ENCODE measurements around the gene ANXA2R.
"Not testable (repeated sequence)": the region's sequence is repeated elsewhere in the genome, so short reads cannot be mapped to it uniquely, and the experiment has no call there.

Gene ANXA2R

GRCh38 chr5:43033841-43034590, 6.1 kb downstream of the ANXA2R start:
- H3K4me1 ChIP-seq (ENCODE audit: control insufficient read depth in 1 of 2, insufficient read depth in 2 of 2, low read length in 2 of 2), result peaks cover 15 to 19% of the 10 kb centered on the region in 2 donors
- peak overlapping the region in 1 of 2 donors; percentile 18 for H3K4me3 ChIP-seq (ENCODE audit: low read depth in 1 of 2, low read length in 2 of 2)
- no peaks in the 10 kb centered on the region for H3K36me3 ChIP-seq (ENCODE audit: control insufficient read depth in 1 of 2, insufficient read depth in 2 of 2, low read length in 2 of 2)
- H3K27ac ChIP-seq (ENCODE audit: low read depth, low read length), result no peak overlapping the region
- no peak overlapping the region for H3K9ac ChIP-seq (ENCODE audit: low read depth in 1 of 2, low read length in 2 of 2)
- no peaks in the 10 kb centered on the region for H3K9me3 ChIP-seq (ENCODE audit: control insufficient read depth in 1 of 2, low read length in 2 of 2)
- peaks cover 18 to 33% of the 10 kb centered on the region in 2 donors for H3K27me3 ChIP-seq (ENCODE audit: control insufficient read depth in 1 of 2, insufficient read depth in 2 of 2, low read length in 2 of 2)

- no peaks in the 10 kb centered on the region for H3K4me1 ChIP-seq (ENCODE audit: control insufficient read depth in 1 of 2, insufficient read depth in 2 of 2, low read length in 2 of 2)
- H3K27me3 ChIP-seq (ENCODE audit: control insufficient read depth in 1 of 2, insufficient read depth in 2 of 2, low read length in 2 of 2), result peaks cover 0 to 9% of the 10 kb centered on the region in 2 donors
- no peak overlapping the region for H3K9ac ChIP-seq (ENCODE audit: low read depth in 1 of 2, low read length in 2 of 2)
- no peaks in the 10 kb centered on the region for H3K9me3 ChIP-seq (ENCODE audit: control insufficient read depth in 1 of 2, low read length in 2 of 2)
- H3K27ac ChIP-seq (ENCODE audit: low read depth, low read length), result no peak overlapping the region
- no peak overlapping the region for H3K4me3 ChIP-seq (ENCODE audit: low read depth in 1 of 2, low read length in 2 of 2)
- H3K36me3 ChIP-seq (ENCODE audit: control insufficient read depth in 1 of 2, insufficient read depth in 2 of 2, low read length in 2 of 2), result no peaks in the 10 kb centered on the region
Measured at GRCh38 chr5:43027054-43027785, 12.9 kb downstream of the ANXA2R start.

DNA sequence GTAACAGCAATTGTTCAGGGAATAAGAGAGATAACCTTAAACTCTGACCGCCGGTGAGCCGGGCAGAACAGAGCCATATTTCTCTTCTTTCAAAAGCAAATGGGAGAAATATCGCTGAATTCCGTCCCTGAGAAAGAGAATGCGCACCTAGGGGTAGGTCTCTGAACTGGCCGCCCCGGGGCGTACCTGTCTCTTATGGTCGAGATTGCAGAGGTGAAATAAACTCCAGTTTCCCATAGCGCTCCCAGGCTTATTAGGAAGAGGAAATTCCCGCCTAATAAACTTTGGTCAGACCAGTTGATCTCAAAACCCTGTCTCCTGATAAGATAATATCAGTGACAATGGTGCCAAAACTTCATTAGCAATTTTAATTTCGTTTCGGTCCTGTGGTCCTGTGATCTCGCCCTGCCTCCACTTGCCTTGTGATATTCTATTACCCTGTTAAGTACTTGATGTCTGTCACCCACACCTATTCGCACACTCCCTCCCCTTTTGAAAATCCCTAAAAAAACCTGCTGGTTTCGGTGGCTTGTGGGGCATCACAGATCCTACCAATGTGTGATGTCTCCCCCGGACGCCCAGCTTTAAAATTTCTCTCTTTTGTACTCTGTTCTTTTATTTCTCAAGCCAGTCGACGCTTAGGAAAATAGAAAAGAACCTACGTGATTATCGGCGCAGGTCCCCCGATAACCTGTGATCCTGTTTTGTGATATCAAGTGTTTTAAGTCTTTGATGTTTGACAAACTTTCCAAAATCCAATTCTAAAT, 14.8 kb downstream of the ANXA2R start:
- not testable (repeated sequence) for H3K36me3 ChIP-seq (ENCODE audit: control insufficient read depth in 1 of 2, insufficient read depth in 2 of 2, low read length in 2 of 2); H3K27ac ChIP-seq (ENCODE audit: low read depth, low read length); H3K4me3 ChIP-seq (ENCODE audit: low read depth in 1 of 2, low read length in 2 of 2); H3K9me3 ChIP-seq (ENCODE audit: control insufficient read depth in 1 of 2, low read length in 2 of 2); H3K9ac ChIP-seq (ENCODE audit: low read depth in 1 of 2, low read length in 2 of 2); H3K4me1 ChIP-seq (ENCODE audit: control insufficient read depth in 1 of 2, insufficient read depth in 2 of 2, low read length in 2 of 2)
- H3K27me3 ChIP-seq (ENCODE audit: control insufficient read depth in 1 of 2, insufficient read depth in 2 of 2, low read length in 2 of 2), result peaks cover 4 to 16% of the 10 kb centered on the region in 2 donors

DNA sequence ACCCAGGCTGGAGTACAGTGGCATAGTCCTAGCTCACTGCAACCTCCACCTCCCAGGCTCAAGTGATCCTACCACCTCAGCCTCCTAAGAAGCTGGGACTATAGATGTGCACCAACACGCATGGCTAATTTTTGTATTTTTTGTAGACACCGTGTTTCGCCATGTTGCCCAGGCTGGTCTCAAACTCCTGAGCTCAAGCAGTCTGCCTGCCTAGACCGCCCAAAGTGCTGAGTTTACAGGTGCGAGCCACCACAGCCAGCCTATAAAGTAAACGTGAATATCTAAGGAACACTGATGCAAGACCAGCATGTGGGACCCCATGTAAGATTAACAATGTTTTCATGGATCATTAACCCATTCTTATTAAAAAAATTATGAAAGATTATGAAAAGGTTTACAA, 15.9 kb downstream of the ANXA2R start:
- Histone ChIP-seq H3K4me3 (ENCODE audit: low read depth in 1 of 2, low read length in 2 of 2) (no peak overlapping the region), H3K36me3 (ENCODE audit: control insufficient read depth in 1 of 2, insufficient read depth in 2 of 2, low read length in 2 of 2) (no peaks in the 10 kb centered on the region), H3K27ac (ENCODE audit: low read depth, low read length) (no peak overlapping the region), H3K4me1 (ENCODE audit: control insufficient read depth in 1 of 2, insufficient read depth in 2 of 2, low read length in 2 of 2) (peaks cover 0 to 6% of the 10 kb centered on the region in 2 donors), H3K27me3 (ENCODE audit: control insufficient read depth in 1 of 2, insufficient read depth in 2 of 2, low read length in 2 of 2) (peaks cover 6 to 24% of the 10 kb centered on the region in 2 donors), H3K9ac (ENCODE audit: low read depth in 1 of 2, low read length in 2 of 2) (no peak overlapping the region), H3K9me3 (ENCODE audit: control insufficient read depth in 1 of 2, low read length in 2 of 2) (no peaks in the 10 kb centered on the region)

GRCh38 chr5:43021151-43021550, 19.0 kb downstream of the ANXA2R start:
- Histone ChIP-seq H3K4me3 (ENCODE audit: low read depth in 1 of 2, low read length in 2 of 2) (no peak overlapping the region), H3K27ac (ENCODE audit: low read depth, low read length) (no peak overlapping the region), H3K4me1 (ENCODE audit: control insufficient read depth in 1 of 2, insufficient read depth in 2 of 2, low read length in 2 of 2) (peaks cover 0 to 28% of the 10 kb centered on the region in 2 donors), H3K27me3 (ENCODE audit: control insufficient read depth in 1 of 2, insufficient read depth in 2 of 2, low read length in 2 of 2) (peaks cover 17 to 46% of the 10 kb centered on the region in 2 donors), H3K9me3 (ENCODE audit: control insufficient read depth in 1 of 2, low read length in 2 of 2) (no peaks in the 10 kb centered on the region), H3K9ac (ENCODE audit: low read depth in 1 of 2, low read length in 2 of 2) (no peak overlapping the region), H3K36me3 (ENCODE audit: control insufficient read depth in 1 of 2, insufficient read depth in 2 of 2, low read length in 2 of 2) (no peaks in the 10 kb centered on the region)

DNA sequence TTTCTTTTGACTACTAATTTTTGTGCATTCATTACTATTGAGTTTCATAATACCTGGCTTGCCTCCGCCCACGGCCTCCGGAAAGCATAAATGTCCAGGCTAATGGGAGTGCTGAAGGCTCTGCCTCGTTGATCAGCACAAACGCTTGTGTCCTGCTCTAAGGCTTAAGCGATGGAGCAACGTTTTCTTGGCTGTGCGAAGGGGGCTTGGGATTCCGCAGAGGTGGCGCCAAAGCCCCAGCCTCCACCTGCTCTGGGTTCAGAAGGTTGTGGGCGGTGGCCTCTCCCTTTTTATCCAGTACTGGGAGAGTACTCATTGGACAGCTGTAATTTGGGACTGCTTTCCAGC, 19.7 kb downstream of the ANXA2R start:
- H3K36me3 ChIP-seq (ENCODE audit: control insufficient read depth in 1 of 2, insufficient read depth in 2 of 2, low read length in 2 of 2), result no peaks in the 10 kb centered on the region
- H3K4me3 ChIP-seq (ENCODE audit: low read depth in 1 of 2, low read length in 2 of 2), result peak overlapping the region; percentile 77 to 83
- no peaks in the 10 kb centered on the region for H3K9me3 ChIP-seq (ENCODE audit: control insufficient read depth in 1 of 2, low read length in 2 of 2)
- peak overlapping the region; percentile 68 to 72 for H3K9ac ChIP-seq (ENCODE audit: low read depth in 1 of 2, low read length in 2 of 2)
- H3K4me1 ChIP-seq (ENCODE audit: control insufficient read depth in 1 of 2, insufficient read depth in 2 of 2, low read length in 2 of 2), result peaks cover 0 to 28% of the 10 kb centered on the region in 2 donors
- H3K27me3 ChIP-seq (ENCODE audit: control insufficient read depth in 1 of 2, insufficient read depth in 2 of 2, low read length in 2 of 2), result peaks cover 19 to 48% of the 10 kb centered on the region in 2 donors
- no peak overlapping the region for H3K27ac ChIP-seq (ENCODE audit: low read depth, low read length)

- peaks cover 0 to 28% of the 10 kb centered on the region in 2 donors for H3K4me1 ChIP-seq (ENCODE audit: control insufficient read depth in 1 of 2, insufficient read depth in 2 of 2, low read length in 2 of 2)
- H3K27ac ChIP-seq (ENCODE audit: low read depth, low read length), result peak overlapping the region; percentile 71
- H3K27me3 ChIP-seq (ENCODE audit: control insufficient read depth in 1 of 2, insufficient read depth in 2 of 2, low read length in 2 of 2), result peaks cover 19 to 48% of the 10 kb centered on the region in 2 donors
- H3K36me3 ChIP-seq (ENCODE audit: control insufficient read depth in 1 of 2, insufficient read depth in 2 of 2, low read length in 2 of 2), result no peaks in the 10 kb centered on the region
- H3K4me3 ChIP-seq (ENCODE audit: low read depth in 1 of 2, low read length in 2 of 2), result peak overlapping the region; percentile 77 to 83
- H3K9ac ChIP-seq (ENCODE audit: low read depth in 1 of 2, low read length in 2 of 2), result peak overlapping the region; percentile 68 to 72
- H3K9me3 ChIP-seq (ENCODE audit: control insufficient read depth in 1 of 2, low read length in 2 of 2), result no peaks in the 10 kb centered on the region
Measured at GRCh38 chr5:43019614-43020398, 20.3 kb downstream of the ANXA2R start.

DNA sequence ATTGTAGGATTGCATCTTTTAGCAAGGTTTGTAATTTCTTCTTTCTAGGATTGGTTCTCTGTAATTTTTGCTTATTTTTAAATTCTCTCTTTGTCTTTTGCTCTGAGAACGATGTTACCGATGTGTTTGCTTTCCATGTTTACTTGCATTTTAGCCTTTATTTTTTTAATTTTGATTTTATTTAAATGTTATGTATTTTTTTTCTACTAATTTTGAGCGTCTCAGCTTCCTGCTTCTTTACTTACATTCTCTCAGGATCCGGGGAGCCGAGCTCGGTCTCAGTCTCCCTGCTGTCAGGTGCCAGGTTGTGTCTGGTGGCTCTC, 20.9 kb downstream of the ANXA2R start:
- Histone ChIP-seq H3K9ac (ENCODE audit: low read depth in 1 of 2, low read length in 2 of 2) (peak overlapping the region; percentile 53 to 66), H3K4me1 (ENCODE audit: control insufficient read depth in 1 of 2, insufficient read depth in 2 of 2, low read length in 2 of 2) (peaks cover 0 to 28% of the 10 kb centered on the region in 2 donors), H3K4me3 (ENCODE audit: low read depth in 1 of 2, low read length in 2 of 2) (peak overlapping the region; percentile 77 to 83), H3K36me3 (ENCODE audit: control insufficient read depth in 1 of 2, insufficient read depth in 2 of 2, low read length in 2 of 2) (no peaks in the 10 kb centered on the region), H3K27me3 (ENCODE audit: control insufficient read depth in 1 of 2, insufficient read depth in 2 of 2, low read length in 2 of 2) (peaks cover 19 to 43% of the 10 kb centered on the region in 2 donors), H3K27ac (ENCODE audit: low read depth, low read length) (peak overlapping the region; percentile 71), H3K9me3 (ENCODE audit: control insufficient read depth in 1 of 2, low read length in 2 of 2) (no peaks in the 10 kb centered on the region)

DNA sequence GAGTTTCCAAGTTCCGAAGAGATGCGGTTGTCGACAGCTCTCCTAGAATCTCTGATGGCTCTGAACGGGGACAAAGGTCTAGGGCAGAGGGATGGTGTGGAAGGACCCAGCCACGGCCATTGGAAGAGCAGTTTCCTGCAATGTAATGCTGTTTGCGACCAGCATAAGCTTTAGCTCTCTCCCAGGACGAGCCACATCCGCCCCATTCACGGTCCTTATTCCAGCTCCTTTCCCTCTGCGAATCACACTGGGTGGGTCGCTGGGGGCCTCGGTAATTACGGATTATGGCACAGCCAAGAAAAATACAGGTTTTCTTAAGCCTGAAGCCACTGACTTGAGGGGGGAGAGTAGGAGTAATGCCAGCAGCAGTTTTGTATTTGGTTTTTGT, 22.7 kb downstream of the ANXA2R start:
- peak overlapping the region; percentile 53 to 67 for H3K4me3 ChIP-seq (ENCODE audit: low read depth in 1 of 2, low read length in 2 of 2)
- H3K9me3 ChIP-seq (ENCODE audit: control insufficient read depth in 1 of 2, low read length in 2 of 2), result no peaks in the 10 kb centered on the region
- no peaks in the 10 kb centered on the region for H3K36me3 ChIP-seq (ENCODE audit: control insufficient read depth in 1 of 2, insufficient read depth in 2 of 2, low read length in 2 of 2)
- H3K27me3 ChIP-seq (ENCODE audit: control insufficient read depth in 1 of 2, insufficient read depth in 2 of 2, low read length in 2 of 2), result peaks cover 19 to 39% of the 10 kb centered on the region in 2 donors
- H3K9ac ChIP-seq (ENCODE audit: low read depth in 1 of 2, low read length in 2 of 2), result peak overlapping the region; percentile 46 to 56
- peaks cover 0 to 28% of the 10 kb centered on the region in 2 donors for H3K4me1 ChIP-seq (ENCODE audit: control insufficient read depth in 1 of 2, insufficient read depth in 2 of 2, low read length in 2 of 2)
- peak overlapping the region; percentile 13 for H3K27ac ChIP-seq (ENCODE audit: low read depth, low read length)

Data from duodenal mucosa (tissue), 2 donors.